Activated CD8-positive, alpha-beta memory T cell treated with anti-CD3 and anti-CD28 coated beads for 4 hours (primary cell): ENCODE results near the gene LRRFIP2.

Experiments used
- DNase-seq, 2 donors: peaks; one replicate each; pipeline ENCODE4 v3.0.0-alpha.2; 2020; ENCODE audit warnings: low read depth in 2 of 2

Gene LRRFIP2

DNA sequence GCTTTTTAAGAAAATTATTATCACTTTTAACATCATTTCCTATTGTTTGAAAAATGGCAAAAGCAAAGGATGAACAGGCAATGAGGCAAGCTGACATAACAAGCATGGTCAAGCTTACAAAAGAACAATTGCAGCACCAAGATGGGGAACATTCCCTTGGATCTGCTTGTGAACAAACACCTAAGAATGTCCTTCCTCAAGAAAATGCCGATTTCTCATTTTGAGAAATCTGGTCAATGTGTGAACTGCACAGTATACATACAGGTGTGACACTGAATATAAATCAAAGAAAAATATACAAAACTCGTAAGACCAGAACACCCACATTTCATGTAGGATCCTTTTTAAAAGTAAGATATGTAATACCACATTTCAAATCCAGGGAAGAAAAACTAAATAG, 58.9 kb downstream of the LRRFIP2 start:
- no peak for DNase-seq

DNA sequence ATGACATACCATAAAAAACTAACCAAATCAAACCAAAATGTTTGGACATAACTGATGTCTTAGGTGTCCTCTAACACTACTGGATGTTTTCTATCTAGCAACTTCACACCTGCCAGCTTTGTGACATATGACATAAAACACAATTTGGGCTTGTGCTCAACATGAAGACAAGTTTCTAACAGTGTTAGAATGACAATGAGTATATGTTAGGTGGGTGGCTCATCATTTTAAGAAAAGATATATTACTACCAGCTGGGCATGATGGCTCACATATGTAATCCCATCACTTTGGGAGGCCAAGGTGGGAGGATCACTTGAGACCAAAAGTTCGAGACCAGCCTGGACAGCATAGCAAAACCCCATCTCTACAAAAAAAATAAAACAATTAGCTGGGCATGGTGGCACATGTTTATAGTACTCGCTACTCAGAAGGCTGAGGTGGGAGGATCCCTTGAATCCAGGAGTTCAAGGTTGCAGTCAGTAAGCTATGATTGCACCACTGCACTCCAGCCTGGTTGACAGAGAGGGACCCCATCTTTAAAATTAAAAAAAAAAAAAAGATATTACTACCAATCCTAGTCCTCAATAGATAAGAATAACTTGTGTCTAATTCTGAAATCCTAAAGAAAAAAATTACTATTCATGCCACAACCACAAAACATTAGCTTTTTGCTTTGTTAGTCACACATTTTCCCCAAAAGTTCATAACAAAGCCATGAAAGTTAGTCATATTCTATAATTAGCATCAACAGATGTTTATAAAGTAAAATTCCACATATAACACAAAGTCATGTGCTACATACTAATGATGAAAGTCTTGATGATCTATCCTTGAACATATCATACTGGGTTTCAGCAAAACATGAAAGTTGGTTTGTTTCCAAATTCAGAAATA, 59.9 kb downstream of the LRRFIP2 start:
- no peak for DNase-seq

DNA sequence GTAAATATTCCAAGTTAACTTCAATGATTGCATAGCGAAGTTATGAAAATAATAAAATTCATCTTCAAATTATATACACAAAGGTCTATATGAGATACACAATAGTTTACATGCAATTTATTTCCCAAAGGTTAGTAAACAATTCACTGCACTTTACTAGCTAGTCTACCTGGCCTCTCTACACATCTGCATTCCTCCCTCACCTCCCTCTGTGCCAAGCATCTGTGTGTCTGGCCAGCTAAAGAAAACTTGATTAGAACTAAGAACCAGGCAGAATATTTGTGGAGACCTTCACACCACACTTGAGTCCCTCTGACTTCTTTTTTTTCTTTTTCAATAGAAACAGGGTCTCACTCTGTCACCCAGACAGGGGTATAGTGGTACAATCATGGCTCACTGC, 61.4 kb downstream of the LRRFIP2 start:
- no peak for DNase-seq

DNA sequence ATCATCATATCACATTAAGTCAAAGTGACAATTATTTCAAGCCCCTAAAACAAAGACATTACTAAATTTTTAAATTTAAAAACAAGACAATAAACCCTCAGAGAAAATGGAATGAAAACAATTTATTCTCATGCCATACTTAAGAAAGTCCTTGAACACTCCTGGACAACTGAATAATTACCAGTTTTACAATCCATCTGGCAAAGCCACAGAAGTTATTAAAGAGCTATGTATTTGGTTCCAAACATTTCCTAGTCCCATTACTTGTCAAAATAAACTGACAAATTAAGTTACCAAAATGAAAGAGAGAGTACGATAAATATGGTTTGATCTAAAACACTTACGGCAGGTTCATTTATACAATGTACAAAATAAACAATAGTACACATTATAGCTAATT, 63.2 kb downstream of the LRRFIP2 start:
- no peak for DNase-seq

DNA sequence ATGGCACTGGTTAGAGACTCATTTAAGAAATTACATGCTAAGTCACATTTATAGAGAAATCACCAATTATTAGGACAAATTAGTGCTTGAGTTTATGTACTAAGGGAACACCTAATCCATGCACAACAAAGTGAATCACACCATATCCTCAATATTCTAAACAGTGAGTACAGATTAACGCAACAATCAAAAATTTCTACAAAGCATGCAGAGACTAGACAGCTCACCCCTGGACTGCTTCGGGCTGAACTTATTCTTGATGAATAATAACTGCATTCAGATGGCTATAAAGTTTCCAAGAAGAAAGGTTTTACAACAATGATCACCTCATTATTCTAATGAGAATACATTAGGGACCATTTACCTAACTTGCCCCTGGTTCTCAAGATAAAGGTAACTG, 66.5 kb downstream of the LRRFIP2 start:
- no peak for DNase-seq

DNA sequence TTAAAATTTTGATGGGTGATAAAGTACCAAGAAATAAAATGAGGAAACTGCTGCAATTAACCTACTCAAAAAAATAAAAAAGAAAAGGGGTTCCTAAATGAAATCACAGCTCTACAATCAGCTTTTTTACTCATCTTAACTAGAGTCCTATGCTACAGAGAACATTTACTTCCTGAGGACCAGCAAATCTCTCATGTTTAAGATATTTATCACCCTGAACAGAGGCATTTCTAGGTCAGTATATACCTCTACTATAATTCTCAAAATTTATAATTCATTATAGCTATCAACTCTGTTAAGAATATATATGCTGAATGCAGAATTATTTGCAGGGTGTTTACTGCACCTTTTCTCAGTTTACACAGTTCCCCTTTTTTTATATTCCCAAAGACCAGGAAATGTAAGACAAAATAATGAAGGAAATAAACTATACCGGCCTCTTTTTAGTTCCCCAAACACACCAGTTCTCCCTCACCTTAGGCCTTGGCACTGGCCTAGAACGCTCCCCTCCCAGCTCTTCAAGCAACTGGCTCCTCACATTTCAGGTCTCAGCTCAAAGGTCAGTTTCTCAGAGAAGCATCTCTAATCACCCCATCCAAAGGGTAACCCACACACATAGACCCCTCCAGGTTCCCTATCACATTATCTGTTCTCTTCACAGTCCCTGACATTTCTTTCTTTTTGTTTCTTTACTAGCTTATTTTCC, 71.1 kb downstream of the LRRFIP2 start:
- no peak for DNase-seq

DNA sequence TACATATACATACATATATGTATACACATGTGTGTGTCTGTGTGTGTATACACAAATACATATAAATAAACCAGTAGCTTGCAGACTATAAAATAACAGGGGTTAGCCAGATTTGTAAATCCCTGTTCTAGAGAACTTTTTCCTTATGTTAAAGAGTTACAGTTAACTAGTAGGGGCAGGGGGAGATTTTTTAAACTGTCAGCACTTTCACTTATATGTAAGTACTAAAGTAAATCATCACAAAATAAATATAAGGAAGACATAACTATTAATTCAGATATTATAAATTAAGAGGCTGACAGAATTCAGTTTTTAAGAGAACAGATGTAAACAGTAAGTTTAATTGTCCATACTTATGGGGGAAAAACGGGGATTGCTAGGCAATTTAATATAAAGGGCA, 74.0 kb downstream of the LRRFIP2 start:
- no peak for DNase-seq

DNA sequence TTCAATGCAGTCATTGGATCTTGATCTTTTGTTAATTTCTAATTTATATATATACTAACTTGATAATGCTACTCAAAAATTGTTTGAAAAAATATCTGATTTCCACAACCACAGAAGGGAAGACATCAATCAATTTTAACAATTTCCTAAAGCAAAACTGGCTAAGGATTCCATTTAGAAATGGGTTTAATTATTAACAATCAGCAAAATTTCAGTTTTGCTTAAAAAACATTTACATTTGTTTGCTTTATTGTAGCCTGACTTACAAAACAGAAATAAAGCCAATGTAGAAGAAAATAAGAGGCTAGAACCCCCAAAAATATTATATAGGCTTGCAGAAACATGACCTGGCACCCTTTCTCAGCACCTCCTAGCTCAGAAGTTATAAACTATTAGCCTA, 74.9 kb downstream of the LRRFIP2 start:
- DNase-seq: no peak

DNA sequence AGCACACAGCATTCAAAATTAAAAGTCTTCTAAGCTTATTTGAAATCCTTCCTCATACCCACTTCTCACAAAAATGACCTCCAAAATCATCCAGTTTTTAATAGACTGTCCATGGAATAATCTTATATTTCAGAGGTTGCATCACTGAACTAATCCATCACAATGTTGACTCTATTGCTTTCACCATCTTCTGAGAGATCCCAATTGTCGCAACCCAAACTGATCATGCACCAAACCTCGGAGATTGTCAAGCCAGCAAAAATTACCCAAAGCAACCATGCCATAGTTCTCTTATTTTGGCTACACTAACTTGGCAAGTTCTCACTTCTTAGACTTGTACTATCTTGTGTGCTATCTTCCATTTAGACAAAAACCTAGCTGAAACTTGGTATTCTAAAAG, 75.5 kb downstream of the LRRFIP2 start:
- DNase-seq: no peak

DNA sequence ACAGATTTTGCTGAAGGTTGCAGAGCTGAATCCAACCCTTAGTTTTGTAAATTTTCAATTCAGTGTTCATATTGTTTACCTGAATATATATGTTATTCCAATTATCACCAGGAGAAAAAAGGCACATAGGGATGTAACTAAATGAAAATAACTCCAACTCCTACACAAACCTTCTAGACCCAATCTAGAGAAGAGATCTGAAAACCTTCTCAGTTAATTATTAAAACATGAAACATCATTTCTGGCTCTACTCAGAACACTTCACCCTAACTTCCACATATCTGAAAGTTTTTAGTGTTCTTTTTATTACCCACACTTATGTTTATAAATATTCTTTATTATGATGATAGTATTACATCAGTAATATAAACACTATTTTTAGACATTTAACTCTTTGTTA, 76.6 kb downstream of the LRRFIP2 start:
- DNase-seq: no peak

DNA sequence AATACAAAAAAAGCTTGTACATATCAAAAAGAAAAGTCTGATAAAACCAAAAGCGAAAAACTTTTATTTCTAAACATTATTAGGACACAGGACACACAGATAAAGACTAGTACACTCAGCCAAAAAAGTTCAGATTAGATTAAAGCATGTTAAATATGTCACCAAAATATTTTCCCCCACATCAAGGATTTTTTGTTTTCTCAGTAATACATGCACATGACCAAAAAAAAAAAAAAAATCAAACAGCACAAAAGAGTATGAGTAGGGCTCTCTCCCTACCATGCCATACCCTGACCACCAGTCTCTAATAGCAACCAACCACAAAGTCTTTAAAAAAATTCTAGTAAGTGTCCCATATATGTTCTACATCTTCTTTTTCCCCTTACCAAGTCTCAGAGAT, 77.4 kb downstream of the LRRFIP2 start:
- no peak for DNase-seq

DNA sequence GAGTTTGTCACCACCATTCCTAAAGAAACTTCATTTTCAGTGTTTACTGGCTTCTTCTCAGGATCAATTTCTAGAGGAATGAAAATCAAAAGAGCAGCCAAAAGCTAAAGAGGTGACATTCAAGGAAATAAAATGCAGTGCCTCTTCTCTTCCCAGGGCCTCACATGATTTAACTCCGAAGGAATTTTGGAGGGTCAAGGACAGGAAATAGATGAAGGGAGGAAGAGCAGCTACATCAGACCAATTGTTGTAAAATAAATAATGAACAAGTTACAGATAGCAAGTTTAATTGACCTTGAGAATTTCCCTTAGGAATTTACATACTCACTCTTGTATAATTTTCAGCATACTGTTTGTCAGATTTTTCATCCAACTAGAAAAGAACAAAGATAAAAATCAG, 78.1 kb downstream of the LRRFIP2 start:
- DNase-seq: no peak

DNA sequence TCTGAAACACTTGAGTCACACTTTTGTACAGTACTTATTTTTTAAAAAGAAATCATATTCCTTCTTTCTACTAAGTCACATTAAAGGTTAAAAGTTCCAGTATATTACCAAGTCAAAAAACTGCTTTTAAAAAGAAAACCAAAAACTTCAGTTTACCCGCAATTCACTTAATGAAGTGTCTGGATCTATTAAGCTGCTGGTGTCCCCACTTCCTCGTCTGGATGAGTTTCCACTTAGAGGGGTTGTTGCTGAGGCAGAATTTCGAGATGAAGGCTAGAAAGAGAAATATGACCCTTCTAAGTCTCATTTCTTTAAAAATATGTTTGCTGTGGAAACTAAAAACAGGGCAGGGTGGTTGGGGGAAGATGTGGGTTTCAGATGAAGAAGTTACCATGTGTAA, 79.7 kb downstream of the LRRFIP2 start:
- DNase-seq: no peak

DNA sequence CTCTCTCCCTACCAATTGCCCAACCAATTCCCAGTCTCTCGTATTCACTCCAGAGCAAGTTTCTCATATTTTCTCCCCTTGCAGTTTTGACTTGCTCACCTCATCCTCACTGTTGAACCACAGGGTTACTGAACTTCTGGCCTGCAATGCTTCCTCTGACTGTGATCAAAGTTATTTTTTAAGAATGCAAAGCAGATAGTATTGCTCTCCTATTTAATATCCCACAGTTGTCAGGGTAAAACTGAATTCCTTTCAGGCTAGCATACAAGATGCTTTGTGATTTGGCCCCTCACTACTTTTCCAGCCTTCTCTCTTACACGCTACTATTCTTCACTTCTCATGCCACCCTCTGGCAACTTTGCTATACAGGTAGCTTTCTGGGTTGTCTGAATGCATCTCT, 80.9 kb downstream of the LRRFIP2 start:
- no peak for DNase-seq

DNA sequence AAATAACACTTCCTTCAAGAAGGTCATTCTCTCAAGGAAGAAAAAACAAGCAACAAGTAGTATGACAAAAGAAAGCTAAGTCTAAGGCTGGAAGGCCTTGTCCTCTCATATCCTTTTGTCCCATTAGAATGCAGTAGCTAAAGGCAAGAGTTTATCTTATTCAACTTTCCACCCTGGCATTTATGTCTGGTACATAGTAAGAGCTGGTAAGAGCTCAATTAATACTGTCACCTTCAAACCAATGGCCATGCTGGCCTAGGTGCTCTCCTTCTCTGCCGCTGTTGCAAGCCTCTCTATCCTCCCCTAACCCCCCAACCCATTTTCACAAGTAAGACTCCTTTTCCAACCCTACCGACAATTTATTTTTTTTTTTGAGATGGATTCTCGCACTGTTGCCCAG, 81.9 kb downstream of the LRRFIP2 start:
- no peak for DNase-seq

DNA sequence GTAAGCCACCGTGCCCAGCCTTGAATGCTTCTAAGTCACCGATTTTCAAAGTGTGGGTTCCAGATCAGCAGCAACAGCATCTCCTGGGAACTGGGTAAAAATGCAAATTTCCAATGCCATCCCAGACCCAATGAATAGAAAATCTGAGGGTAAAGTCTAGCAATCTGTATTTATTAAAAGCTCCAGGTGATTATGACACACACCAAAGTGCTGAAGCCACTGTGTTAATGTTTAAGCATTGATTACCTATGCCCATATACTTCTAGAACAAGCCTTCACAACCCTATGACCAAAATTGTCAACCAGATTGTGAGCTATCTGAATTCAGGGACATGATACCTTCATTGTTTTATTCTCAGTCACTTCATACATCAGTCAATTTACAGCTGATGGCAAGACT, 86.5 kb downstream of the LRRFIP2 start:
- no peak for DNase-seq

DNA sequence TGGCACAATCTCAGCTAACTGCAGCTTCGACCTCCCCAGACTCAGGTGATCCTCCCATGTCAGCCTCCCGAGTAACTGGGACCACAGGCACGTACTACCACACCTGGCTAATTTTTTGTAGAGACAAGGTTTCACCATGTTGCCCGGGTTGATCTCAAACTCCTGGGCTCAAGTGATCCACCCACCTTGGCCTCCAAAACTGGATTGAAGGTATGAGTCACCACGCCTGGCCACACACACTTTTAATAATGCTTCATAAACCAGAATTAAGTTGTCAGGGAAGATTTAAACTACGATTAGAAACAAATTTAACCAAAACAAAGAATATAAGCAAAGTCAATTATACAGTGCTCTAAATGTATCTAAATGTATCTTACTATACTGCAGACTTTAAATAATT, 87.5 kb downstream of the LRRFIP2 start:
- DNase-seq: no peak

DNA sequence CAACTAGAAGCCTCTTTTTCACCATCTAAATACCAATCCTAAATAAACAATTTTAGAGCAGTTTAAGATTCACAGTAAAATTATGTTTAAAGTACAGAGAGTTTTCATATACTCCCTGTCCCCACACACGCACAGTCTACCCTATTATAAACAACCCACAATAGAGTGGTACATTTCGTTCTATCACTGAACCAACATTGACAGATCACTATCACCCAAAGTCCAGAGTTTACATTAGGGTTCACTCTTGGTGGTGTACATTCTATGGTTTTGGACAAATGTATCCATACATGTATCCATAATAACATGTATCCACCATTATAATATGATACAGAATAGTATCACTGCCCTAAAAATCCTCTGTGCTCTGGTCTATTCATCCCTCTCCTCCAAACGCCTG, 92.1 kb downstream of the LRRFIP2 start:
- no peak for DNase-seq

DNA sequence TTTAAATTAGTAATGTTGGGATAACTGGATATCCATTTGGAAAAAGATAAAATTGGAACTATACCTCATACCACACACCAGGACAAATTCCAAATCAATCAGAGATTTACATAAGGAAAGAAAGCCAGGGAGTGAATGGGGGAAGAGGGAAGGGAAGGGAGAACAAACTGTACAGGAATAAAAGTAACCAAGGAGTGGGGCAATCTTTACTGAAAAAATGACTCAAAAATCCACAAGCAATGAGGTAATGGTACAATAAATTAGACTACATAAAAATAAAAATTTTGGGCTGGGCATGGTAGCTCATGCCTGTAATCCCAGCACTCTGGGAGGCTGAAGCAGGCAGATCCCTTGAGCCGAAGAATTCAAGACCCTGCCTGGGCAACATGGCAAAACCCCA, 98.4 kb downstream of the LRRFIP2 start:
- DNase-seq: no peak

DNA sequence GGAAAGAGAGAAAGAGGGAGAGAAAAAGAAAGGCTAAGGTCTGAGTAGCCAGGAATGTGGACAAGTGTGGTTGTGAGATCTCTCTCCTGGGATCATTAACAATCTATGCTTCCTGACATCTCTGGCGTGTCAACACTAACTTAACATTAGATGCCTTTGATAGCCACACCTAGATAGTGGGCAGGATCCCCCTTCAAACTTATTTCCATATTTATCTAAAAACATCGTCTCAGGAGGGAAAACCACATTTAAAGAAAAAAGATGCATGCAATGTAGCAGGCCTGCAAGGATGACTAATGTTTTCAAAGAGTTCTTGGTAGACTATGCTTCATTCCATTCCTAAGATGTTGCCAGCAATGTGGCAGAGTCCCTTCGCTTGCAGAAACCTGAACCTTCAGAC, 100.2 kb downstream of the LRRFIP2 start:
- no peak for DNase-seq

DNA sequence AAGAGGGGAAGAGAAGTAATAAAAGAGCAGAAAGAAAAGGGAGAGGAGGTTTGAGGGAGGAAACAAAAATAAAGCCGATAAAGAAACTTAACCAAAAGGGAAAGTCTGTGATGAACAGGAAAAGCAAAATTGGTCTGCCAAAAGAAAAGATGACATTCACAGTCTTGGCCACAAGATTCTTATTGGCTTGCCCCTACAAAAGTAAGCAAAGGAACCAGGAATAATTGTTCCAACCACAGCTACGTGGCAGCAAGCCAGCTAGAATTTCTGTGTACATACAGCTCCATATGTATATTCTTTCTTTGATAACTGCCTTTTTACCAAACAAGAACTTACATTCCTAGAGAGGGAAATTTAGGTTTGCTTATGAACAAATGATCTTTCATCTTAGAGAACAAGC, 101.5 kb downstream of the LRRFIP2 start:
- DNase-seq: no peak

DNA sequence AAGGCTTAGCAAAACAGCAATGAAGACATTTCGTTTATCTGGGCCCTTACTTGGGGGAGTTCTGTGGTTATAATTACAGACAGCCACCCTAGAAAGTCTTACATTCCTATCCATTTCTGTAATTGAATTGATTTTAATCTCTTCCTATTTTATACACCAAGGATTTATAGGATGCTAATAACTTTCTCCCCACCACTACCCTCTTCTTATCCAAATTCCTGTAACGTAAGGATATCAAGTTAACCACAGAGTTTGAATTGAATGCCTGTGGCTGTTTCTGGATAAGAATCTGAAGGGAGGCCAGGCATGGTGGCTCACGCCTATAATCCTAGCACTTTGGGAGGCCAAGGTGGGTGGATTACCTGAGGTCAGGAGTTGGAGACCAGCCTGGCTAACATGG, 102.5 kb downstream of the LRRFIP2 start:
- DNase-seq: no peak

DNA sequence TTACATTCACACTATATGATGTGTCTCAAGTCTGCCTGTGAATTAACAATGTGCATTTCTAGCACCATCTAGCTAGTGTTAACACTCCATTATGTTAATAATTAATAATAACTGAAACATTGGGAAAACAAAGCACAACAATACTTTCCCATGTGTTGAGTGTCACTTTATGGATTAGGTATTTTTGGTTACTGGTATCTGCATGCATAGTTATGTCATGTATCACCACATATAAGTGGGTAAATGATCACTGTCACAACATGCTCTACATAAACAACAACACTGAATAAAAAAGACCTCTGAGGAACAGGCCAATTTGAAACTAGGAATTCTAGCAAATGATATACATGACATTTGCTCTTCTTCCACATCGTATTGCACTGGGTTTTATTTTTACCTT, 106.4 kb downstream of the LRRFIP2 start:
- no peak for DNase-seq
